Body of pancreas (tissue), 4 donors: Measurements from ENCODE around the gene RASEF. TPM values are rescaled to one million over a fixed set of nuclear protein-coding genes. Genes with fewer than 3 reads are reported as not detected.
A peak's percentile ranks its signal among the peaks of the same experiment; 100 is the strongest.

Experiments used
- ATAC-seq: fragments of 150-250 bp; one replicate; pipeline ENCODE4 v1.9.1; 2016
- DNase-seq, 4 donors: peaks; one replicate each; pipeline ENCODE4 v3.0.0-alpha.2; 2019
- H3K27ac ChIP-seq, 4 donors: fragments of 200-600 bp; sonication (generic); 1 replicate in 3 of 4; 2 replicates in 1 of 4; pipeline versions ENCODE4 v1.5.1 to v1.6.1; 2016 to 2019; ENCODE audit warnings: mild to moderate bottlenecking in 1 of 4, mixed read lengths in 1 of 4, moderate library complexity in 1 of 4
- H3K27me3 ChIP-seq, 2 donors: fragments of 200-600 bp; sonication (generic); one replicate each; pipeline ENCODE4 v1.6.0; 2016; ENCODE audit warnings: mild to moderate bottlenecking in 1 of 2
- H3K36me3 ChIP-seq, 2 donors: fragments of 200-600 bp; sonication (generic); replicated peaks in 1 of 2; 2 replicates each; pipeline ENCODE4 v1.5.1; 2016; ENCODE audit warnings: low read depth in 2 of 2; ENCODE audit not compliant: insufficient read depth in 1 of 2
- H3K4me1 ChIP-seq: fragments of 200-600 bp; sonication (generic); one replicate; pipeline ENCODE4 v1.6.0; 2016
- H3K4me3 ChIP-seq, 2 donors: fragments of 200-600 bp; sonication (generic); 1 replicate in 1 of 2; 2 replicates in 1 of 2; pipeline ENCODE4 v1.5.1; 2016 to 2019
- H3K9me3 ChIP-seq, 3 donors: fragments of 200-600 bp; sonication (generic); 1 replicate in 2 of 3; 2 replicates in 1 of 3; pipeline ENCODE4 v1.5.1; 2016
- CTCF ChIP-seq, 7 experiments: fragments of 450-650 bp in 4 of 7; fragments of 200-600 bp in 3 of 7; sonication (generic) in 3 of 7; IDR thresholded peaks; one replicate each; pipeline ENCODE4 v1.5.1; 2016 to 2019; ENCODE audit warnings: antibody characterized with exemption in 7 of 7
- POLR2A ChIP-seq, 3 donors: fragments of 450-650 bp; IDR thresholded peaks; one replicate each; pipeline ENCODE4 v1.6.1; 2016; ENCODE audit warnings: antibody characterized with exemption in 3 of 3, mild to moderate bottlenecking in 2 of 3
- WGBS, 2 donors: methylation state at CpG; one replicate each; pipeline ENCODE4 v1.1.5; 2017; 5-methylcytosine and 5-hydroxymethylcytosine counted together
- intact Hi-C: fragments of 100-400 bp; cut with DNase I; formaldehyde crosslinking; loops from one replicate; pipeline ENCODE4 v1.15.1; 2023
- total RNA-seq, 2 donors: library from RNA; depleted of rRNA; stranded (reverse); fragments of >200 nt; gene quantifications; one replicate each; pipeline ENCODE4 v1.1.0, GENCODE V29; 2016

RASEF gene
- total RNA-seq, 2 donors from 2014 or later = 49.5 to 59.7 TPM

GRCh38 chr9:82957529-82958379 is 105.2 kb downstream of the RASEF start:
- no peak for ATAC-seq
- Histone ChIP-seq H3K4me3 (no peak overlapping the region), H3K36me3 (no peaks in the 10 kb centered on the region), H3K27me3 (no peaks in the 10 kb centered on the region), H3K9me3 (no peaks in the 10 kb centered on the region), H3K4me1 (no peaks in the 10 kb centered on the region), H3K27ac (no peak overlapping the region)
- 65 to 81% methylated on average over 7 of the region's 7 CpGs for WGBS, 2 donors
- intact Hi-C loops = no loop called here
- DNase-seq = no peak
- TF ChIP-seq CTCF (IDR thresholded peaks at IDR 0.05) = no peak
- no peak for TF ChIP-seq POLR2A (IDR thresholded peaks at IDR 0.05)

- no peaks in the 10 kb centered on the region for H3K27me3 ChIP-seq
- DNase-seq (no peak), ATAC-seq (no peak)
- no peak for TF ChIP-seq CTCF (IDR thresholded peaks at IDR 0.05)
- no peak for TF ChIP-seq POLR2A (IDR thresholded peaks at IDR 0.05)
- H3K36me3 ChIP-seq = no peaks in the 10 kb centered on the region
- 88 to 100% methylated on average over 2 of the region's 2 CpGs for WGBS, 2 donors
- no peaks in the 10 kb centered on the region for H3K9me3 ChIP-seq
- H3K4me1 ChIP-seq = no peaks in the 10 kb centered on the region
- no peak overlapping the region for H3K4me3 ChIP-seq
- no peak overlapping the region for H3K27ac ChIP-seq
- intact Hi-C loops = no loop called here
These were observed 113.7 kb downstream of the RASEF start for GRCh38 chr9:82949203-82949602.

GRCh38 chr9:82940376-82940775 is 122.6 kb downstream of the RASEF start:
- DNase-seq (no peak), ATAC-seq (no peak)
- intact Hi-C loops = no loop called here
- H3K9me3 ChIP-seq = no peaks in the 10 kb centered on the region
- H3K27ac ChIP-seq = no peak overlapping the region
- no peak for TF ChIP-seq CTCF (IDR thresholded peaks at IDR 0.05)
- TF ChIP-seq POLR2A (IDR thresholded peaks at IDR 0.05) = no peak
- WGBS, 2 donors = 86 to 88% methylated on average over 7 of the region's 7 CpGs
- no peaks in the 10 kb centered on the region for H3K36me3 ChIP-seq
- H3K4me1 ChIP-seq = peaks cover 7% of the 10 kb centered on the region
- no peak overlapping the region for H3K4me3 ChIP-seq
- no peaks in the 10 kb centered on the region for H3K27me3 ChIP-seq

- Histone ChIP-seq H3K36me3 (no peaks in the 10 kb centered on the region), H3K27me3 (no peaks in the 10 kb centered on the region), H3K4me1 (peaks cover 12% of the 10 kb centered on the region), H3K27ac (no peak overlapping the region), H3K4me3 (no peak overlapping the region), H3K9me3 (no peaks in the 10 kb centered on the region)
- intact Hi-C loops = no loop called here
- TF ChIP-seq POLR2A (IDR thresholded peaks at IDR 0.05) (no peak), CTCF (IDR thresholded peaks at IDR 0.05) (no peak)
- peak; percentile 86 for ATAC-seq
- peak; percentile 42 to 74 (median 60) for DNase-seq
- WGBS, 2 donors = 17 to 34% methylated on average over 2 of the region's 2 CpGs
These were observed 123.5 kb downstream of the RASEF start for GRCh38 chr9:82939451-82939850.
